COLO829 (cell line): ENCODE data around the gene EME2.

Experiments used
- DNase-seq: peaks from one replicate; pipeline ENCODE4 v3.0.0; 2012; ENCODE audit warnings: low spot score

The EME2 gene

DNA sequence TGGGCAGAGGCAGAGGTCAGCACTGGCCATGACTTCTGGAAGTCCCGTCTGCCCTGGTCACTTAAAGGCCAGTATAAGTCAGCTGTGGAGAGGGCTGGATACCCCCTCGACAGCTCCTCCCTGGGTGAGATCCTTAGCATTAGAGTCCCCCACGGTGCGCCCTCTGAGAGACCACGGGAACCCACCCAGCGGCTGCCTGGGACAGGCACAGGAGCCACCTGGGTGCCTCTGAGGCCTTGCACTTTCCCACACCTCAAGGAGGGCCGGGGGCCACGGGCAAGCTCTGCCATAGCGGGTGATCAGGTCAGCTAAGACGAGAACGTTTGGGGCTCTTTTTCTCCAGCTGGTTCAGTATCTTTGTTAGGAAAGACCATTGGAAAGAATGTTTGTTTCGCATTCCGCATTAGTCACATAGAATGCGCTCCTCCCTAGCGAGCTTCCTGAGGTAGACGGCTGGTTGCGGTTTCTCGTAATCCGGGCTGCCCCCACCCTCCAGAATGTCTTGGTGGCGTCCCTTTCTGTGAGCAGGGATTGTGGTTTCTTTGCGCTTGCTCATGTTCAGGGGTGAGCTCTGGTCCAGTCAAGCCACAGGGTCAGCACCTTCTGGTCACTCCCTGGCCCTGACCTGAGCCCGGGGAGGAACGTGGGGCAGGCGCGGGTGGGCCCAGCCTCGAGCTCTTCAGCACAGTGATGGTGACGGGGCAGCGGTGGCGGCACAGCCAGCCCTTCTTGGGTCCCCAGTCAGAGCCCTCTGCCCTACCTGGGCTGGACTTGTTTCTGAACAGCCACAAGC is 26.5 kb upstream of the EME2 start:
- DNase-seq, result no peak

DNA sequence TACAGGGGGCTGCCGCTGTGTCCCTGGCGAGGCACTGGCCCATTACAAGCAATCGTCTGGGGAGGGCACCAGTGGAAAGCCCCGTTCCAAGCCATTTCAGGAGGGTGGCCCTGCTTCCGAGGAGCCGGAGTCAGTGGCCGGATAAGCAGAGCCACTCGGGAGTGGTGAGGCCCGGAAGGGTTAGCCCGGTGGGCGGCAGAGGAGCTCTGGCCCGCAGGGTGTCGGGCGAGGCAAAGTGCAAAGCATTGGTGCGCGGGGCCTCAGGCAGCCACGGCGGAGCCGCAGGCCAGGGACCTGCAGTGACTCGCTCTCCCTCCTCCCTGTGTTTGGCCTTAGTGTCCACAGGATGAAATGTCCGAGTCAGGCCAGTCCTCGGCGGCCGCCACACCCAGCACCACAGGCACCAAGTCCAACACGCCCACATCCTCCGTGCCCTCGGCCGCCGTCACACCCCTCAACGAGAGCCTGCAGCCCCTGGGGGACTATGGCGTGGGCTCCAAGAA is 25.9 kb upstream of the EME2 start:
- no peak for DNase-seq

DNA sequence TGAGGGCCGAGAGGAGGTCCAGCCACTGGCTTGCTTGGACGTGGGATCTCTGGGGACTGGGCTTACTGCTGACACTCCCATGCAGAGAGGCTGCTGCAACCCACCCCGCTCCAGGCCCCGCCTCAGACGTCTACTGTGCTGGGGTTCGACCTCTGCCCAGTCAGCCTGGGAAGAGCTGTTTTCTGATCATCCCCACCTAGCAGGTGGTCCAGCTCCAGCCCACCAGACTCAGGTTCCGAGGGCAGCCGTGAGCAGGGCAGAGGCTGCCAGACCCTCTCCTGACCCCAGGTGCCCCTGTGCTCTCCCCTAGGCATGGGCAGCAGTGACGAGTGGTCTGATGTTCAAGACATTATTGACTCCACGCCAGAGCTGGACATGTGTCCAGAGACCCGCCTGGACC is 24.7 kb upstream of the EME2 start:
- no peak for DNase-seq

DNA sequence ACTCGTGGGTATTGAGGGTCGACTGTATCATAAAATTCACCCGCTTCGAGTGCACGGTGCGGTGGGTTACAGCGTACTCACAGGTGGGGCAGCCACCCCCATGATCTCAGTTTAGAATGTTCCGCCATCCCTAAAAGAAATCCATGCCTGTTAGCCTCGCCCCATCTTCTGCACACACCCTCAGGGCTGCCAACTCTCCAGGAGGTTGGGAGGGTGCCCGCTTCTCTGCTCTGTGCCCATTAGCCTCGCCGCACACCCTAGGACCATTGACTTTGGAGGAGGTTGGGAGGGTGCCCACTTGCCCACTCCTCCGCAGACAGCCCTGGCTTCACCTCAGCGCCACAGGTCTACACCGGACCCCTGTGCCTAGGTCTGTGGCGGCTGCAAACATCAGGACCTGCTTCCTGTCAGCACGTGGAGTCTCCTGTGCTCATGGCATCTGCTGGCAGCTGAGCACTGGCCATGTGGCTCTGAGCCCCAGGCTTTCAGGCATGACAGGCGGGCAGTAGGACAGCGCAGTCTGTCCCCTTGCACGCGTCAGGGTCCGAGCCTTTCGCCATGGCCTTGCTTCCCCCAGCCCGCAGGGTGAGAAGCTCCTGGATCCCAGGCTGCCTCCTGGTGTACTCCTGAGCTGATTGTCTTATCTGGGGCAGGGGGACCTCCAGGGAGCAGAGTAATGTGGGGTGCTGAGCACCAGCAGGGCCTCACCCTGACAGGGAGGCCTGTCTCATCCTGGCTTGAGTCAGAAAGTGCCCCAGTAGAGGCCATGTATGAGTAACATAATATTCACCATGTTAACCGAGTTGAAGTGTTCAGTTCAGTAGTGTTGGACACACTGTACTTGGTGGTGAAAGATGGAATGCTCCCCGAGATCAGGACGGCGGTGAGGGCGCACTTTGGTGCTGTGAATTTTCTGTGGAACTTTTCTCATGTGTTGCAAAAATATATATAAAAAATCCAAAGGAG is 23.2 kb upstream of the EME2 start:
- DNase-seq, result no peak

DNA sequence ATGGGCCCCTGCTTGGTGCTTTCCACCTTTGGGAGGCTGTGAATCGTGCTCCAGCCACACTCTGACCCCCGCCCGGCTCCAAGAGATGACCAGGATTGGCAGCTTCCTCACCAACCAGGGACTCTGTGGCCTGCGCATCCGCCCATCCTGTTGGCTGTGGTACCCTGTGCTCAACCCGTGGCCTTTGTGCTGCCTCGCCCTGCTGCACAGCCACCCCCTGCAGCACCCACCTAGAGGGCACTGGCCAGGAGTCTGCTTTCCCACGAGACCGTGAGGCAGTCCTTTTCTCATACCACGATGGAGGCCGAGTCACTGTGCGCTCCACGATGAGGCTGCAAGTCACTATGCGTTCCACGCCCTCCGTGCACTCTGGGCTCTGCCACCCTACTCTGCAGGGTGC is 20.7 kb upstream of the EME2 start:
- DNase-seq, result no peak

DNA sequence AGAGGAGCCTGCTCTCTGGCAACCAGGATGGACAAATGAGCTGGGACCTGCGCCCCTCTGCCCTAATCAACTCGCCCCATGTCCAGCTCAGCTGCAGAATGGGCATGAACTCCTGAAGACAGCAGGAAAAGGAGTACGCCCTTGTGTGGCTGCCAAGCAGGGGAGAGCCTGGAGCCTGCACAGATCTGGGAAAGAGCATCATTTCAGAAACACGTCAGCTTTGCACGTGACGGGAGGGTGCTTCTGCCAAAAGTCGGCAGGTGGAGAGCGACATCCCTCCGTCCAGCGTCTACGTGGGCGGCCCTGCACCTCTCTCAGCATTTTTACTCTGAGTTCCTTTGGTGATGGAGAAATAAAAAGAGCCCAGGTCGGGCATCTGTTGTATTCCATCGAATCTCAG is 19.8 kb upstream of the EME2 start:
- no peak for DNase-seq

DNA sequence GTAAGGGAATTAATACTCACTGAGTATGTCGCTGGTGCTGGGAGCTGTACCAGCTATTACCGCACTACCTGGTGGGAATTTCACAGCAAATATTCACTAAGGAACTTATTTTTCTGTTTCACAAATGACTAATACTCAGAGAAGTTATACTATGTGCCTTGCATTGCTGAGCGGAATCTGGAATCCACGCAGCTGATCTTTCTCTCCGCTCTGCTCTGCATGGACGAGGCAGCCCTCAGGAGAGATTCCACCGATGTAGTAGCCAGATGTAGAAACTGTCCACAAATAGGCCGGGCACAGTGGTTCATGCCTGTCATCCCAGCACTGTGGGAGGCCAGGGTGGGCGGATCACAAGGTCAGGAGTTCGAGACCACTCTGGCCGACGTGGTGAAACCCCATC is 18.4 kb upstream of the EME2 start:
- no peak for DNase-seq

DNA sequence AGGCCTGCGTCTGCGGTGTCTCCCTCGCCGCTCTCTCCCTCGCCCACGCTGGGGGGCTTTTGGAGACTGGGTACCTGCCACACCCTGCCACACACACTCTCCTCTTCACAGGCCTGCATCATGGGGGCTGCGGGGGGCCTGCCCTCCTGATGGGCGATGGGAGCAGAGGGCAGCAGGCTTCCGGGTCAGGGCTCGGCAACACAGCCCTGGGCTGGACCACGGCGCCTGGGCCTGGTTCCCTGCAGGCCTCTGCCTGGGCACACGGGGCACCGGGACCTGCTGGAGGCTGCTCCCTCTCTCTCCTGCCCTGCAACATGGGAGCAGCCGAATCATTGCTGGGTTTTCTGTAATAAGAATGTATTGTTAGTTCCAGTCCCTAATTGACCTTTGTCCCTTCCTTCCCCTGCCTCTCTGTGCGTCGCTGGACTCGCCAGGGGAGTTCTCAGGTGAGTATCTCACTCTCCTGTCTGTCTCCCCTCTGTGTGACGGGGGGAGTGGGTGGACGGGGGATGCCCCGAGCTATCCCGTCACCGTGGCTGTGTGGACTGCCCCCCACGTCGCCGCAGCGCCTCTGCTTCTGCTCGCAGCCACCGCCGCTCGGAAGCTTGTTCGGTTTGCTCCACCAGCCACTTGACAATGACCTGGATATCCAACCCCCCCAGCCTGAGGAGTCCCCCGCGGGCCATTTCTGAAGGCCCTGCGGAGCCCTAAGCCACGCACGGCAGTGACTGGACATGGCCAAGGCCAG is 14.7 kb upstream of the EME2 start:
- no peak for DNase-seq

DNA sequence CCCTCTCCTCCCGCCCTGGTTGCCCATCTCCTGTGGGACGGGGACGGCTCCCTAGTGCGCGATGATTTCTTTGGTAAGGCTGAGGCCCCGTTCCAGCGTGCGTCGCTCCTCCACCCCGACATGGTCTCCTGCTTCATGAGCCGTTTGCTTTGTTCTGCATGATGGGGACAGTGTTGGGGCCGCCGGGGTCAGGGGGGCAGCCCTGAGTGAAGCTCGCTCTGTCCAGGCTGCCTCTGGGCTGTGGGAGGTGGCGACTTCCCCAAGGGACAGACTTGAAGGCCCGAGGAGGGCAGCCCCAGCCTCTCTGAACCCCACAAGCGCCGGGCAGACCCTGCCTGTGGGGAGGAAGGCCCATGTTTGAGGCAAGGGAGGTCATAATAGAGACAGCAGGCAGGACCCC is 13.7 kb upstream of the EME2 start:
- DNase-seq, result no peak

DNA sequence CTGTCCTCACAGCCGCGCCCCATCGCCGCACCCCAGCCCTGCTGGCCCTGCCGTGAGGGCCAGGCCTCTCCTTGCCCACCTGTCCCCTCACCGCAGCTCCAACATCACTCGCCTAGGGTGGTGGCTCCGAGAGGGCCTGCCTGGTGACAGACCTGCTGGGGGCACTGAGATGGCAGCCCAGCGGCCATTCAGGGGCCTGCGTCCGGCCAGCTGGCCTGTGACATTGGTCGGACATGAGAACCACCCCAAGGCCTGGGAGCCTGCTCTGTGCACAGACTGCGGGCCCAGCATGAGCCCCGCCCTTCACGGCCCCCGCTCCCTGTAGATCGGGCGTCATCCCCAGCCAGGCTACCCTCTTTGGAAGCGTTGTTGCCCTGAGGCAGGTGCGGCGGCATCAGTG is 13.1 kb upstream of the EME2 start:
- DNase-seq, result no peak

DNA sequence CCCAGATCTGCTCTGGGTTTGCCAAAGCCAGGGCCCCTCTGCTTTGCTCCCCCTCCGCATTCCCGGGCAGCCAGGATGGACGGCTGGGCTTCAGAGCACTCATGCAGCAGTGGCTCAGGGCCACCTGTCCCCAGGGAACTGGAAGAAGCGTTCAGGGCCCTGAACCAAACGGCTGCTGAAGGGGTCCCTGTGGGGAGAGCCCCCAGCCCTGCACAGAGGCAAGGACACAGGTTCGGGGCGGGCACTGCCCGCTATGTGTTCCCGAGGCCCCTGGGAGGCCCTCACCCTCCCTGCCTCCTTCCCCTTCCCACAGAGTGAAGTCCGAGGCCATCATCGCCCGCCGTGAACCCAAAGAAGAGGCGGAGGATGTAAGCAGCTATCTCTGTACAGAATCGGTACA is 11.7 kb upstream of the EME2 start:
- DNase-seq, result no peak

DNA sequence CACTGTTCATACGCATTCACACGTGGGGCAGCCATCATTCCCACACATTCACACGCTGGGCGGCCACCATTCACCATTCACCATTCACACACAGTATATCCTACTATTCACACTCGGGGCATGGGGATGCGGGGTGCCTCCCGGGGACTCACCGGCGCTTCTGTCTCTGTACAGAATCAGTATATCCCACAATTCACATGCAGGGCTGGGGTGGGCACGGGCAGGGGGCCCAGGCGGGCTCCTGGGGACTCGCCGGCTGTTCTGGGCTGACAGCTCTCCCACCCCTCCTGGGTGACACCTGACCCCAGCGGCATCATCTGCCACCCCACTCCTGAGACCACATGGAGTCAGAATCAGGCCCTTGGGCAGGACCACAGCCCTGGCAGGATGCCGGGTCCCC is 10.9 kb upstream of the EME2 start:
- DNase-seq, result no peak

DNA sequence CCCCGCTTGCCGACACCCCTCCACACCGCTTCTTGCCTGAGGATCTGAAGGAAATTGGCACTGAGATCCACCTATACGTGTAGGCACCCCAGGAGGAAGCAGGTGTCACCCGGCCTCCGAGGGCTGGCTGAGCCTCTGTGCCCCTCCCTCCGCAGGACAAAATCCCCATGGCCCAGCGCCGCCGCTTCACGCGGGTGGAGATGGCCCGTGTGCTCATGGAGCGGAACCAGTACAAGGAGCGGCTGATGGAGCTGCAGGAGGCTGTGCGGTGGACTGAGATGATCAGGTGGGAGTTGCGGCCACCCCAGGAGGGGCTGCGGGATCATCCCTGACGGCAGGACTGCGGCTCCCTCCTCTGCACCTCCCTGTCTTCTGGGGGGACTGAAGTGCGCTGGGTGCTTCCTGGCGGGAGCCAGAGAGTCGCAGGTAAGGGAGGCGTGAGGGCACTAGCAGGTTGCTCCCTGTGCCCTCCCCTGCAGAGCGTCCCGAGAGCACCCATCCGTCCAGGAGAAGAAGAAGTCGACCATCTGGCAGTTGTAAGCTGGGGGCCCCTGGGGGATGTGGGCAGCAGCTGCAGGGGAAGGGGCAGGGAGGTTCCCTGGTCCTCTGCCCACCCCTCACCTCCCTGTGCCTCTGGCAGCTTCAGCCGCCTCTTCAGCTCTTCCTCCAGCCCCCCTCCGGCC is 10.3 kb upstream of the EME2 start:
- DNase-seq, result no peak

DNA sequence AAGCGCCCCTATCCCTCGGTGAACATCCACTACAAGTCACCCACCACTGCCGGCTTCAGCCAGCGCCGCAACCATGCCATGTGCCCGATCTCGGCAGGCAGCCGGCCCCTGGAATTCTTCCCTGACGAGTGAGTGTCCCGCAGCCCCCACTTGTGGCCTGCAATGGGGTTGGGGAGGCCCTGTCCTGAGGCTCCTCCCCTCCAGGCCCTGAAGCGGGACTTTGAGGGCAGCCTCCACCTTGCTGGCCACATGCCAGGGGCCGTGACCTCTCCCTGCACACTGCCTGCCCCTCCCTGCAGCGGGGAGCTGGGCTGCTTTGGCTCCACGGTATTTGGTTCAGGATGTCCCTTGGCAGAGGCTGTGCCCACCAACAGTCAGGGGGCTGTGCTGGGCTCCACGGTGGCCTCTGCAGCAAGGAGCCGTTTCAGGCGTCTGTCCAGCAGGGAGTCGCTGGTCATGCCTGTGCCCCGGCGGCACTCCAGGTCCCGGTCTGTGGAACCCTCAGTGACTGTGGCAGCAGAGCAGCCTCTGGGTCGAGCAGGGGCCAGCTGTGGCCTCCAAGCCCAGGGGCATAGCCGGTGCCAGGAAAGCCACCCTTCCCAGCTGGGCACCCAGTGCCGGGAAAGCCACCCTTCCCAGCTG is 9.6 kb upstream of the EME2 start:
- DNase-seq, result no peak

DNA sequence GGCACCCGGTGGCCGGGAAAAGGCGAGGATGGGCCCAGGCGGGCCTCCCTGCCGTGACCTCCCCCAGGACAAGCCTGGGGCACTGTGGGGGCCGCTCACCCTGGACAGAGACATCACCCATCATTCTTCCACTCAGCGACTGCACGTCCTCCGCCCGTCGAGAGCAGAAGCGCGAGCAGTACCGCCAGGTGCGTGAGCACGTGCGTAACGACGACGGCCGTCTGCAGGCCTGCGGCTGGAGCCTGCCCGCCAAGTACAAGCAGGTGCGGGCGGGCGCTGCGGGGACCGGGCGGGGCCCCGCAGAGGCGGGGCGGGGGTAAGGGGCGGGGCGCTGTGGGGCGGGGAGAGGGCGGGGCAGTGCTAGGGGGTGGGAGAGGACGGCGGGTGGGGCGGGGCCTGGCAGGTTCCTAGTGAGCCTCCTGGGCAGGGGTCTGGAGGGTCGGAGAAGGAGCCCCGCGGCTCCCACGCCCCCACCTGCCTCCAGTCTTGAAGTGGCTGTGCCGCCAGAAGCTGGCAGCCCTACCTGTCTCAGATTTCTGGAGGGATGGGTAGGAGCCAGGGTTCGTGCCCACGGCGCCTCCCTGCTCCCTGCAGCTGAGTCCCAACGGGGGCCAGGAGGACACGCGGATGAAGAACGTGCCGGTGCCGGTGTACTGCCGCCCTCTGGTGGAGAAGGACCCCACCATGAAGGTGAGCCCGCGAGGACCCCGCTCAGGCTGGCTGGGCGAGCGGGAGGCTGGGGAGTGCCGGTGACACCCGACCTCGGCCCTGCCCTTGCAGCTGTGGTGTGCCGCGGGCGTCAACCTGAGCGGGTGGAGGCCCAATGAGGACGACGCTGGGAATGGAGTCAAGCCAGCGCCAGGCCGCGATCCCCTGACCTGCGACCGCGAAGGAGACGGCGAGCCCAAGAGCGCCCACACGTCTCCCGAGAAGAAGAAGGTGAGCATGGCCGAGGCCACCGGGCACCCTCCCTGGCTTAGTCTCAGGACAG is 8.8 kb upstream of the EME2 start:
- DNase-seq, result no peak

DNA sequence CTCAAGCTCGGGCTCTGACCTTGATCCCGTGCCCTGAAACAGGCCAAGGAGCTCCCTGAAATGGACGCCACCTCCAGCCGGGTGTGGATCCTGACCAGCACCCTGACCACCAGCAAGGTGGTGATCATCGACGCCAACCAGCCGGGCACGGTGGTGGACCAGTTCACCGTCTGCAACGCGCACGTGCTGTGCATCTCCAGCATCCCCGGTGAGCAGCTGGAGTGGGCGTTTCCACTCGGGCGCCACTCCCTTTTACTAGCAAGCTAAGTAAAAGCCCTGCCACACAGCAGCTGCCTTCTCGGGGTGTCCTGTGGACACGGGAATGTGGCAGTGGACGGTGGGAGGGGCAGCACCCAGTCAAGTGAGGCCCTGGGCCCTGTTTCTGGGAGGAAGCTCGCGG is 7.6 kb upstream of the EME2 start:
- DNase-seq, result no peak

DNA sequence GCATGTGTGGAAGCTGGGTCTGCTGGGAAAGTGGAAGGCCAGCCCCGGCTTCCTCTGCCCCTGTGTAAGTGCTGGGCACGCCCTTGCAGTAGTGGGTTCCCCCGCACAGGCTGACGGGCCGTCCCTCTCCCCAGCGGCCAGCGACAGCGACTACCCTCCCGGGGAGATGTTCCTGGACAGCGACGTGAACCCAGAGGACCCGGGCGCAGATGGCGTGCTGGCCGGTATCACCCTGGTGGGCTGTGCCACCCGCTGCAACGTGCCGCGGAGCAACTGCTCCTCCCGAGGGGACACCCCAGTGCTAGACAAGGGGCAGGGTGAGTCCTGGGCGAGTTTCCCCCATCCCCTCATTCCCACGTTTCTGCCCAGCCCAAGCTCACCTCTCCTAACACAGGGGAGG is 6.8 kb upstream of the EME2 start:
- DNase-seq, result no peak

DNA sequence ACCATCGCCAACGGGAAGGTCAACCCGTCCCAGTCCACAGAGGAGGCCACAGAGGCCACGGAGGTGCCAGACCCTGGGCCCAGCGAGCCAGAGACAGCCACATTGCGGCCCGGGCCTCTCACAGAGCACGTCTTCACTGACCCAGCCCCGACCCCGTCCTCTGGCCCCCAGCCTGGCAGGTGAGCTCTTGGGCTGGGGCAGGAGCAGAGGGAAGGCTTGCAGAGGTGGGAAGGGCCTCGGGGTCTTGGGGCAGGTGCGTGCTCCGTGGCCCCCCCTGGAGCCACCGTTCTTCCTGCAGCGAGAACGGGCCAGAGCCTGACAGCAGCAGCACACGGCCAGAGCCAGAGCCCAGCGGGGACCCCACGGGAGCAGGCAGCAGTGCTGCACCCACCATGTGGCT is 6.4 kb upstream of the EME2 start:
- no peak for DNase-seq

DNA sequence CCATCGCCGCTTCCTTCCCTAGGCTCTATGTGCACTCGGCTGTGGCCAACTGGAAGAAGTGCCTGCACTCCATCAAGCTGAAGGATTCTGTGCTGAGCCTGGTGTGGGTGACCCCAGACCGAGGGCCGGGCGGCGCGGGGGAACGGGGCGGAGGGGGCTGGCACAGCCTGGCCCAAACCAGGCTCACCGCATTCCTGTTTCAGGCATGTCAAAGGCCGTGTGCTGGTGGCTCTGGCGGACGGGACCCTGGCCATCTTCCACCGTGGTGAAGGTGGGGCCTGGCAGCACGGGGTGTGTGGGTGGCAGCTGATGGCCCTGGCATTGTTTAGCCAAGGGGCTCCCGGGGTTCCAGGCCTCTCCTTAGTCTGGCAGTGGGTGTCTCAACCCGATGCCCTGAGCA is 5.9 kb upstream of the EME2 start:
- DNase-seq, result no peak
